Measurements from ENCODE around the gene SLC2A10. TPM values are rescaled to one million over a fixed set of nuclear protein-coding genes. Genes with fewer than 3 reads are reported as not detected.

The SLC2A10 gene
- polyA plus RNA-seq, 1 experiment = 41.9 TPM

DNA sequence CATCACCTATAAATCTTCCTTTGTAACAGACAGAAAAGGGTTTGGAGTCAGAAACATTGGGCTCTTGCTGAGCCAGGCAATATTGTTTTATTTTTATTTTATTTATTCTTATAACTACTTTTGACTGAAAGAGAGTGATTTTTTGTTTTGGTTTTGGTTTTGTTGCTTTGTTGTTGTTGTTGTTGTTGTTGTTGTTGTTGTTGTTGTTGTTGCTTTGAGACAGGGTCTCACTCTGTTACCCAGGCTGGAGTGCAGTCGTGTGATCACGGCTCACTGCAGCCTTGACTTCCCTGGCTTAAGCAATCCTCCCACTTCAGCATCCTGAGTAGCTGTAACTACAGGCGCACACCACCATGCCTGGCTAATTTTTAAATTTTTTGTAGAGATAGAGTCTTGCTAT is 43.1 kb upstream of the SLC2A10 start:
- no peaks in the 10 kb centered on the region for H3K36me3 ChIP-seq (ENCODE audit: control insufficient read depth, insufficient read depth, low read length)
- H3K4me3 ChIP-seq (ENCODE audit: low read depth, low read length) = no peak overlapping the region

DNA sequence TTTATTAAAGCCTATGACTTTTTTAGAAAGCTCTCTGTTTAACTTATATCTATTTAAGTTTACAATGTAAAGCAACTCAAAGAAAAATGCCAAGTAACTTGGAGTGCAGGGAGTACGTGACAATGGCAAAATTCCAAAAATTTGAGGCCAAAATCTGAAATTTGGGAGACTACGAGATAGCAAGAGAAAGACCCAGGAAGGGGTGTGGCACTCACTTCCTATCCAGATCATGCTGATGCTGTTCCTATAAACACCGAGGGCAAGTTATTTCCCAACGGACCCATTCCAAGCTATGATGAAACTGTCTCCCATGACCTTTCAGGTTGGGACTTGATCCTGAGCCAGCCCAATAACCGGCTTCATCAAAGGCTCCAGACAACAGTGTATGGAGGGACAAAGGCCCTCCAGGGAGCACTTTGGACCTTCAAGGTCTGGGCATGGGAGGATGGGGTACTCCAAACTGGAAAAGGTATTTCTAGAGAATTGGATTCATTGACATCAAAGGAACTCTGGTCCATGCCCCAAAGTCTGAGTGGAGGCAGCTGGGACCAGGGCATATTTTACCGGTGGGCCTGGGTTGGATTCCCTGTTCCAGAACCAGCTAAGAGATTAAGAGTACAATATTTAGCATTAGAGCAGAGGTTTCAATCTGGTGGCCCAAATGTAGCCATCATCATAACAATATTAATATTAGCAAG is 42.5 kb upstream of the SLC2A10 start:
- ChIA-PET POLR2A (no interaction called here), CTCF (interaction anchor here (0.8 to 0.9 kb wide), 3 partner anchors 13 to 19 kb away, joined by 3 to 4 read pairs (median 3); no protein-coding TSS in a partner anchor)
- no peak for DNase-seq (ENCODE audit: low read depth)
- no peak overlapping the region for H3K4me3 ChIP-seq (ENCODE audit: low read depth, low read length)
- TF ChIP-seq, protein P1, sequence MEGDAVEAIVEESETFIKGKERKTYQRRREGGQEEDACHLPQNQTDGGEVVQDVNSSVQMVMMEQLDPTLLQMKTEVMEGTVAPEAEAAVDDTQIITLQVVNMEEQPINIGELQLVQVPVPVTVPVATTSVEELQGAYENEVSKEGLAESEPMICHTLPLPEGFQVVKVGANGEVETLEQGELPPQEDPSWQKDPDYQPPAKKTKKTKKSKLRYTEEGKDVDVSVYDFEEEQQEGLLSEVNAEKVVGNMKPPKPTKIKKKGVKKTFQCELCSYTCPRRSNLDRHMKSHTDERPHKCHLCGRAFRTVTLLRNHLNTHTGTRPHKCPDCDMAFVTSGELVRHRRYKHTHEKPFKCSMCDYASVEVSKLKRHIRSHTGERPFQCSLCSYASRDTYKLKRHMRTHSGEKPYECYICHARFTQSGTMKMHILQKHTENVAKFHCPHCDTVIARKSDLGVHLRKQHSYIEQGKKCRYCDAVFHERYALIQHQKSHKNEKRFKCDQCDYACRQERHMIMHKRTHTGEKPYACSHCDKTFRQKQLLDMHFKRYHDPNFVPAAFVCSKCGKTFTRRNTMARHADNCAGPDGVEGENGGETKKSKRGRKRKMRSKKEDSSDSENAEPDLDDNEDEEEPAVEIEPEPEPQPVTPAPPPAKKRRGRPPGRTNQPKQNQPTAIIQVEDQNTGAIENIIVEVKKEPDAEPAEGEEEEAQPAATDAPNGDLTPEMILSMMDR (IDR thresholded peaks at IDR 0.05; ENCODE audit: insufficient read depth, low read depth, low read length) = no peak
- no peaks in the 10 kb centered on the region for H3K27me3 ChIP-seq (ENCODE audit: control insufficient read depth, insufficient read depth, low read length)
- H3K36me3 ChIP-seq (ENCODE audit: control insufficient read depth, insufficient read depth, low read length) = no peaks in the 10 kb centered on the region

More for the DNA sequence above, 43.1 kb upstream of the SLC2A10 start:
- DNase-seq (ENCODE audit: low read depth) = no peak
- POLR2A ChIA-PET = no interaction called here
- TF ChIP-seq, protein P1 (IDR thresholded peaks at IDR 0.05; ENCODE audit: insufficient read depth, low read depth, low read length) = no peak
- no peaks in the 10 kb centered on the region for H3K27me3 ChIP-seq (ENCODE audit: control insufficient read depth, insufficient read depth, low read length)
- CTCF ChIA-PET = interaction anchor here (0.8 to 0.9 kb wide), 2 partner anchors 16 to 19 kb away, joined by 3 to 4 read pairs; no protein-coding TSS in a partner anchor

GRCh38 chr20:46670228-46670584 is 39.2 kb upstream of the SLC2A10 start:
- CTCF ChIA-PET = interaction anchor here (1.4 kb wide), 1 partner anchor 11 kb away, joined by 4 read pairs; no protein-coding TSS in a partner anchor

GRCh38 chr20:46670585-46671584 is 38.6 kb upstream of the SLC2A10 start:
- DNase-seq (ENCODE audit: low read depth) = no peak
- H3K27me3 ChIP-seq (ENCODE audit: control insufficient read depth, insufficient read depth, low read length) = no peaks in the 10 kb centered on the region
- POLR2A ChIA-PET = no interaction called here
- H3K36me3 ChIP-seq (ENCODE audit: control insufficient read depth, insufficient read depth, low read length) = no peaks in the 10 kb centered on the region
- CTCF ChIA-PET = interaction anchor here (1.4 kb wide), 3 partner anchors 10 to 18 kb away, joined by 4 to 5 read pairs (median 4); partner anchors contain the start of gene TP53RK
- TF ChIP-seq, protein P1 (IDR thresholded peaks at IDR 0.05; ENCODE audit: insufficient read depth, low read depth, low read length) = no peak
- no peak overlapping the region for H3K4me3 ChIP-seq (ENCODE audit: low read depth, low read length)

More at GRCh38 chr20:46670228-46670584, 39.2 kb upstream of the SLC2A10 start:
- DNase-seq (ENCODE audit: low read depth) = no peak
- H3K27me3 ChIP-seq (ENCODE audit: control insufficient read depth, insufficient read depth, low read length) = no peaks in the 10 kb centered on the region
- H3K36me3 ChIP-seq (ENCODE audit: control insufficient read depth, insufficient read depth, low read length) = no peaks in the 10 kb centered on the region
- TF ChIP-seq, protein P1 (IDR thresholded peaks at IDR 0.05; ENCODE audit: insufficient read depth, low read depth, low read length) = no peak
- no peak overlapping the region for H3K4me3 ChIP-seq (ENCODE audit: low read depth, low read length)
- POLR2A ChIA-PET = no interaction called here

Measured in BJ (cell line).